ENCODE data around the gene SYNGAP1.

- TF ChIP-seq CTCF (IDR thresholded peaks at IDR 0.05) (no peak), ZFX (IDR thresholded peaks at IDR 0.05; ENCODE audit: borderline replicate concordance) (no peak)
Observed at GRCh38 chr6:33441457-33441856, 21.6 kb downstream of the SYNGAP1 start.

Data from 22Rv1 (cell line).